ENCODE data around the gene CFP.

GRCh38 chrX:47661539-47661938, 31.8 kb upstream of the CFP start:
- TF ChIP-seq, protein P1, sequence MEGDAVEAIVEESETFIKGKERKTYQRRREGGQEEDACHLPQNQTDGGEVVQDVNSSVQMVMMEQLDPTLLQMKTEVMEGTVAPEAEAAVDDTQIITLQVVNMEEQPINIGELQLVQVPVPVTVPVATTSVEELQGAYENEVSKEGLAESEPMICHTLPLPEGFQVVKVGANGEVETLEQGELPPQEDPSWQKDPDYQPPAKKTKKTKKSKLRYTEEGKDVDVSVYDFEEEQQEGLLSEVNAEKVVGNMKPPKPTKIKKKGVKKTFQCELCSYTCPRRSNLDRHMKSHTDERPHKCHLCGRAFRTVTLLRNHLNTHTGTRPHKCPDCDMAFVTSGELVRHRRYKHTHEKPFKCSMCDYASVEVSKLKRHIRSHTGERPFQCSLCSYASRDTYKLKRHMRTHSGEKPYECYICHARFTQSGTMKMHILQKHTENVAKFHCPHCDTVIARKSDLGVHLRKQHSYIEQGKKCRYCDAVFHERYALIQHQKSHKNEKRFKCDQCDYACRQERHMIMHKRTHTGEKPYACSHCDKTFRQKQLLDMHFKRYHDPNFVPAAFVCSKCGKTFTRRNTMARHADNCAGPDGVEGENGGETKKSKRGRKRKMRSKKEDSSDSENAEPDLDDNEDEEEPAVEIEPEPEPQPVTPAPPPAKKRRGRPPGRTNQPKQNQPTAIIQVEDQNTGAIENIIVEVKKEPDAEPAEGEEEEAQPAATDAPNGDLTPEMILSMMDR (IDR thresholded peaks at IDR 0.05), result no peak
- TF ChIP-seq NFIC (IDR thresholded peaks at IDR 0.05; ENCODE audit: borderline replicate concordance), result no peak
- no peak for TF ChIP-seq GATA2 (CRISPR knock-in tag; IDR thresholded peaks at IDR 0.05)
- TF ChIP-seq YY1 (IDR thresholded peaks at IDR 0.05; ENCODE audit: low read depth), result no peak
- no peak for TF ChIP-seq POLR2AphosphoS5 (IDR thresholded peaks at IDR 0.05; ENCODE audit: low read depth, low read length)
